GM12872 (cell line): ENCODE measurements around the gene UQCRQ.

Experiments used
- TF ChIP-seq, protein P1 (sequence below): IDR thresholded peaks from 3 replicates; pipeline ENCODE4 v1.5.1; 2011; ENCODE audit warnings: low read depth, mild to moderate bottlenecking, low read length, moderate library complexity; ENCODE audit not compliant: insufficient read depth

Gene UQCRQ

GRCh38 chr5:132873119-132873929, 6.9 kb downstream of the UQCRQ start, which contains the start of gene LEAP2:
Gene LEAP2 (plus strand): TSS chr5:132873668. CDS start chr5:132873695, 27 bp downstream.
- TF ChIP-seq, protein P1, sequence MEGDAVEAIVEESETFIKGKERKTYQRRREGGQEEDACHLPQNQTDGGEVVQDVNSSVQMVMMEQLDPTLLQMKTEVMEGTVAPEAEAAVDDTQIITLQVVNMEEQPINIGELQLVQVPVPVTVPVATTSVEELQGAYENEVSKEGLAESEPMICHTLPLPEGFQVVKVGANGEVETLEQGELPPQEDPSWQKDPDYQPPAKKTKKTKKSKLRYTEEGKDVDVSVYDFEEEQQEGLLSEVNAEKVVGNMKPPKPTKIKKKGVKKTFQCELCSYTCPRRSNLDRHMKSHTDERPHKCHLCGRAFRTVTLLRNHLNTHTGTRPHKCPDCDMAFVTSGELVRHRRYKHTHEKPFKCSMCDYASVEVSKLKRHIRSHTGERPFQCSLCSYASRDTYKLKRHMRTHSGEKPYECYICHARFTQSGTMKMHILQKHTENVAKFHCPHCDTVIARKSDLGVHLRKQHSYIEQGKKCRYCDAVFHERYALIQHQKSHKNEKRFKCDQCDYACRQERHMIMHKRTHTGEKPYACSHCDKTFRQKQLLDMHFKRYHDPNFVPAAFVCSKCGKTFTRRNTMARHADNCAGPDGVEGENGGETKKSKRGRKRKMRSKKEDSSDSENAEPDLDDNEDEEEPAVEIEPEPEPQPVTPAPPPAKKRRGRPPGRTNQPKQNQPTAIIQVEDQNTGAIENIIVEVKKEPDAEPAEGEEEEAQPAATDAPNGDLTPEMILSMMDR = no peak

GRCh38 chr5:132873930-132874271, 7.5 kb downstream of the UQCRQ start:
- TF ChIP-seq, protein P1 = no peak

DNA sequence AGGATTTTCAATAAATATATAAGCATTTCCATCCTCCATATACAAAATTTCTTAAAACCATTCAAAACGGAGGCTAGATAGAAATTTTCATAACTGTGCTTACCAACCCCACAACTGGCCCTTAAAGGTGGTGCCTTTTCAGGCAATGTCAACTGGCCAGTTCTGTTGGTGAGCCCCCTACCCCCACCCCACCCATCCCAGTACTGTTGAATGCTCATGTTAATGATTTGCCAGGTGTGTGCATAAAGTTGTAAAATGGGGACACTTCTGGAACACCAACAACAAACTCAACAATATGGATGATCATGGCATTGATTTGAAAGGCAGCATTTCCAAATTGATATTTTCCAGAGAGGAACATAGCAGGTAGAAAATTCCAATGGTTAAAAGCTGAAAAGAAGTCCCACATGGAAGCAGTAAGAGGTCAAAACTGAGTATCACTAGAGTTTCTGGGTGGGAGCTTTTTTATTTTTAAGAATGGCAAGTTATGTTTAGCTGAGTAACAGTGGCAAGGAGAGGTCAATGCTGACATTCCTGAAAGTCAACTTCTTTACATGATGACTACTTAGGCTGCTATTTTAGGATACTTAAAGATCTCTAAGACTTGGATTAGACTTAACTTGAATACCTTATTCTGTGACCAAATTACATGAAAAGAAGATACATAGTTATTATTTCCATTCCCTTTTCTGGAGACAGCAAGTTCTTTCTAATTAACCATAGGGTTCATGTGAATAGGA, 9.7 kb downstream of the UQCRQ start:
- TF ChIP-seq, protein P1 = no peak

DNA sequence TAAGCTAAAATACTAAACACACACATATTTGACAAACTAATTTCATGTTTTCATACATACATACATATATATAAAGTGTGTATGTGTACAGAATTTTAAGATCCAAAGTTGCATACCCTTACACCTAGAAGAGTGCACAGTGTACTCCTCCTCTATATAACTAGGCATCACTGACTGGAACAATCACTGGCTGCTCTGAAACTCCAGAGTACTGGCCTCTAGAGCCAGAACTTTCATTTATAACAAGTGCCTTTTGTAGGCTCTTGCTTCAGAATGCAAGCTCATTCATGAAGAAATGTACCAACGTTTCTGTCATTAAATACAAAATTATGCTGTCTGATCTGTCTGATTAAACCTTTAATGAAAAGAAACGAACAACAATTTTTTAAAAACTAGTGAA, 11.0 kb downstream of the UQCRQ start:
- TF ChIP-seq, protein P1 = no peak

DNA sequence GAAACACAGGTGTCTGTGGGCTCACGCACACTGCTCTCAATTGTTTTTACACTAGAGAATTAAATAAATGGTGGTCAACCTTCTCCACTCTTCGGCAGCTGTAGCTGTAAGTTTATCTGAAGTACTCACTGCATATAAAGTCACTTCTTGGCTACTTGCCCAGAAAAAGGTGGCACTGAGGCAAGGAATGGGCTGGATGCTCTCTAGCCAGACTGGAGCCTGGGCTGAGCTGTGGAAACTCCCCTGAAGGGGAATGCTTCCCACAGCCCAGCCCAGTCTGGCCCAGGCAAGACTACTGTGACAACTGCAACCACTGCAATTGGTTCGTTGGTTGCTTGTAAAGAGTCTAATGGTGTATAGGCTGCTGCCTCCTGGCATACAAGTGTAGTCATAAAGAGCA, 11.5 kb downstream of the UQCRQ start:
- TF ChIP-seq, protein P1 = no peak

DNA sequence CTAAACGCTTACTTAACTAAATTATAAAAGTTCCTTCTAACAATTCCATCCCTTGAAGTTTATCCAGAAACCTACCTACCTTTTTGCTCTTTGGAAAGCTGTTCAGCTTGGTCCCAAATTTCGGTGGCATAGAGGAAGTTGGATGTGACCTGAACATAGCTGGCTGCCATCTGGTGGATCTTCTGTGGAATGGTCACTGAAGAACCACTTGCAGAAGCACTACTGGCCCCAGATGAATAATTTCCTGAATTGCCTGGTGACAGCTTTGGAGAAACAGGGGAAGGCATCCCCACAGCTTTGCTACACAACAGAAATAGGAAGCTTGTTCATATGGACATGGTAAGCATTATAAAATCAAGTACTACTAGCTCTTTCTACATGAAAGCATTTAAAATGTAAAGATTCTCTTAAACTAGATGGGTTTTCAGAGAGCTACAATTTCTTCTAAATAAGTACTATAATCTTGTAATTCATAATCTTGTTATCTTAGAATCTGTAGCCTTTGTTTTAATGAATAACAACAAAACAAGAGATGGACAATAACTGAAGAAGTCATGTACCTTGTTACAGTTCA, 16.9 kb downstream of the UQCRQ start:
- TF ChIP-seq, protein P1 = peak; percentile 71

- TF ChIP-seq, protein P1 = no peak
Measured at GRCh38 chr5:132884548-132884947, 18.1 kb downstream of the UQCRQ start.
